ENCODE measurements around the gene ADNP. TPM values are rescaled to one million over a fixed set of nuclear protein-coding genes. Genes with fewer than 3 reads are reported as not detected.

ADNP gene
- total and polyA plus RNA-seq, 2 of the 4 experiments (the other 2 are of a cell fraction): 23.3 to 24.8 TPM

- DNase-seq (no peak), ATAC-seq (ENCODE audit: low read depth) (no peak)
- TF ChIP-seq FOS (IDR thresholded peaks at IDR 0.05; ENCODE audit: low read depth, low read length): no peak
- TF ChIP-seq ELK1 (IDR thresholded peaks at IDR 0.05; ENCODE audit: borderline replicate concordance, low read depth, low read length): no peak
- TF ChIP-seq USF2 (IDR thresholded peaks at IDR 0.05; ENCODE audit: low read depth, low read length): no peak
- no peak for TF ChIP-seq CHD1 (IDR thresholded peaks at IDR 0.05; ENCODE audit: low read depth, low read length)
- TF ChIP-seq MAZ (IDR thresholded peaks at IDR 0.05; ENCODE audit: borderline replicate concordance, low read depth, low read length): no peak
- no peak for TF ChIP-seq RCOR1 (IDR thresholded peaks at IDR 0.05; ENCODE audit: insufficient replicate concordance, low read length)
- TF ChIP-seq MAFK (IDR thresholded peaks at IDR 0.05; ENCODE audit: low read depth, low read length): no peak
- no peak for TF ChIP-seq NFE2L2 (IDR thresholded peaks at IDR 0.05; ENCODE audit: low read depth, low read length)
- TF ChIP-seq POLR2A (IDR thresholded peaks at IDR 0.05; ENCODE audit: low read depth, low read length): no peak
- no peak for TF ChIP-seq MXI1 (IDR thresholded peaks at IDR 0.05; ENCODE audit: borderline replicate concordance, low read depth, low read length)
- TF ChIP-seq RAD21 (IDR thresholded peaks at IDR 0.05; ENCODE audit: low read length): no peak
- no peak for TF ChIP-seq RFX5 (IDR thresholded peaks at IDR 0.05; ENCODE audit: low read depth, low read length)
- no peak for TF ChIP-seq CTCF (conservative IDR thresholded peaks at IDR 0.05; ENCODE audit: low read depth, low read length)
- WGBS, 2 experiments (ENCODE audit: extremely low coverage in 2 of 2, insufficient read length in 1 of 2): no CpG with 5 or more reads among the region's 9 CpGs
- Histone ChIP-seq H2AK5ac (ENCODE audit: low read depth, low read length) (no peak overlapping the region), H3K56ac (ENCODE audit: extremely low read depth, insufficient read depth, low read length) (no peak overlapping the region), H3K79me1 (ENCODE audit: low read depth in 1 of 2, low read length in 2 of 2) (peaks cover 0 to 5% of the 10 kb centered on the region in 2 experiments; a peak in 2 of 4 replicates), H3K4me1 (ENCODE audit: control insufficient read depth, insufficient read depth, low read length) (peaks cover 5% of the 10 kb centered on the region; the same call in 1 of the 2 replicates), H4K5ac (ENCODE audit: low read depth, low read length) (no peak overlapping the region), H3K36me3 (ENCODE audit: control insufficient read depth, insufficient read depth, low read length) (no peaks in the 10 kb centered on the region), H3K4me2 (ENCODE audit: low read depth, low read length) (no peak overlapping the region), H3K18ac (ENCODE audit: low read depth, low read length) (no peak overlapping the region), H3K9me3 (ENCODE audit: control insufficient read depth, insufficient read depth, low read length) (no peaks in the 10 kb centered on the region), H3K9ac (ENCODE audit: low read depth, low read length) (no peak overlapping the region), H2BK5ac (ENCODE audit: low read depth, low read length, poor library complexity, severe bottlenecking) (no peak overlapping the region), H4K8ac (ENCODE audit: low read depth in 2 of 2, low read length in 2 of 2) (no peak overlapping the region), H4K91ac (ENCODE audit: insufficient read depth, low read depth, low read length) (no peak overlapping the region), H2BK120ac (ENCODE audit: low read depth, low read length) (no peak overlapping the region), H2AFZ (replicated peaks; ENCODE audit: low read length, poor library complexity) (no peak overlapping the region), H3K27me3 (ENCODE audit: control insufficient read depth, insufficient read depth, low read length) (no peaks in the 10 kb centered on the region), H2BK20ac (ENCODE audit: low read depth, low read length) (no peak overlapping the region), H3K14ac (replicated peaks; ENCODE audit: low read depth, low read length) (no peak overlapping the region), H3K9me1 (ENCODE audit: insufficient read depth, low read length) (0 out of 2 replicates have a peak, but pooled peaks cover 3% of the 10 kb centered on the region), H3K4ac (ENCODE audit: low read depth, low read length) (no peak overlapping the region), H2BK15ac (ENCODE audit: low read depth, low read length) (no peak overlapping the region), H3K23ac (ENCODE audit: low read depth, low read length) (no peak overlapping the region), H2AK9ac (replicated peaks; ENCODE audit: low read depth, low read length, poor library complexity) (no peak overlapping the region), H3K27ac (ENCODE audit: insufficient read depth, low read length) (no peak overlapping the region), H3K4me3 (ENCODE audit: insufficient read depth, low read depth, low read length) (no peak overlapping the region), H4K20me1 (ENCODE audit: insufficient read depth, low read length) (0 out of 2 replicates have a peak, but pooled peaks cover 5% of the 10 kb centered on the region)
- CTCF ChIA-PET: no interaction called here
- intact Hi-C loops (cut with micrococcal nuclease) (no loop called here), dilution Hi-C loops (cut with HindIII; ENCODE audit: low sequenced_read_pairs, unreplicated experiment) (no loop called here), in situ Hi-C loops (cut with MboI; ENCODE audit: low sequenced_read_pairs) (no loop called here)
- no TSS peak for BruUV-seq (replicated peaks)
- POLR2A ChIA-PET (ENCODE audit: unreplicated experiment): no interaction called here
These were observed 79.2 kb downstream of the ADNP start for GRCh38 chr20:50852085-50852484.

All from IMR-90 (cell line).